OCI-LY3 (cell line): ENCODE measurements around the gene CELF6.

ENCODE experiments used
- CTCF ChIP-seq: fragments of 200-600, 300-600 bp; sonication (generic); IDR thresholded peaks from 2 replicates; pipeline ENCODE4 v1.5.1; 2014; ENCODE audit warnings: antibody characterized with exemption, low read length, low read depth
- EZH2phosphoT487 ChIP-seq: fragments of 200-600 bp; shearing (Covaris generic); IDR thresholded peaks from 2 replicates; pipeline ENCODE4 v1.6.1; 2018; ENCODE audit warnings: antibody characterized with exemption, mixed run types, low read depth

DNA sequence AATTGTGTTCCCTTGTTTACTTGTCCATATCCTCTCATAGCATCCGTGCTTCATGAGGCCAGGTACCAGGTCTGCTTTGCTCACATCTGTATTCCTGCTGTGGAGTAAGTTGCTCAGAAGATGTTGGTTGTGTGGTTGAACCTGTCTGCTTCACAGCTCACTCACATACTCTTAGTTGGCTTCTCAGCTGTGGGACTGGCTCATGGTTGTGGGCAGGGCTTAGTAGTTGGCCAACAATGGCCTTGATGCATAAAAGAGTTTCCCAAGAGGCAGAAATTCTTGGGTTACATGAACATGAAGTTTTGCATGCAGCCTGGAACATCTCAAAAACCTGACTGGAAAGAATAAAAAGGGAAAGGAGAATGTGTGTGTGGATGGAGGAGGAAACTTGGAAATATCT lies 17.0 kb downstream of the CELF6 start:
- TF ChIP-seq CTCF (no peak), EZH2phosphoT487 (no peak)
